Stimulated activated naive CD4-positive, alpha-beta T cell (primary cell): ENCODE results near the gene TBC1D8.
A peak's percentile ranks its signal among the peaks of the same experiment; 100 is the strongest.

Experiments used
- DNase-seq, 6 experiments: peaks; one replicate each; lab custom pipeline; 2025; lab: John Stamatoyannopoulos, UW

Gene TBC1D8

DNA sequence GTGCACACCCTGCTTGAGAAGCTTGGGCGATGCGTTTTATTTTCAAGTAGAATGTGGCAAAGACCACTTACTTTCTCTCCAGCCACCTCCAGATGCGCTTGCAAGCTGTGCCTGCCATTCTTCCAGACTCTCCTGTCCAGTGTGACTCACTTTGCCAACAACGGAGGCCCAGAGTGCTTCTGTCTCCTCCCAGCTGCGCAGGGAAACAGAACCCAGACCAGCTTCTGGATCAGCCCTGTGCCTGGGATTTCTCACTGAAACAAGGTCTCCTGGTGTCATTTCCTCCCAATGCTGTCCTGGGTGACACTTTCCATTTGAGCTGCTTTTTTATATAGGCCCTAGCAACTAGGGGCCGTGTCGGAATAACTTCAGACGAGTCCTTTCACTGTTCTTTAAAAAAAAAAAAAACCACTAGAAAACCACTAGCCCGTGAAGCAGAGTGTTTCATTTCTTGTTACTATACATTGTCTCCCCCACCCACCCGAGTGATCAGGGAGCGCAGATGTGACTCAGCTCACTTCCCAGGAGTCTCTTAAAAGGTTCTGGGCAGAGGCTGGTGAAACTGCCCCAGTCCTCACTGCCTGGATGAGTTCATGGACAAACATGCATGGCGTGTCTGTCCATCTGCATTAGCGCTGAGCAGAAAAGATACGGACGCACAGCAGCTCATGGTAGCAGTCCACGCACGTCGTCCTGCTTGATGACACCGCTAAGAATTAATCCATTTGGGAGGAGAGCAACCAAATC, 174.4 kb downstream of the TBC1D8 start:
- DNase-seq, result no peak

DNA sequence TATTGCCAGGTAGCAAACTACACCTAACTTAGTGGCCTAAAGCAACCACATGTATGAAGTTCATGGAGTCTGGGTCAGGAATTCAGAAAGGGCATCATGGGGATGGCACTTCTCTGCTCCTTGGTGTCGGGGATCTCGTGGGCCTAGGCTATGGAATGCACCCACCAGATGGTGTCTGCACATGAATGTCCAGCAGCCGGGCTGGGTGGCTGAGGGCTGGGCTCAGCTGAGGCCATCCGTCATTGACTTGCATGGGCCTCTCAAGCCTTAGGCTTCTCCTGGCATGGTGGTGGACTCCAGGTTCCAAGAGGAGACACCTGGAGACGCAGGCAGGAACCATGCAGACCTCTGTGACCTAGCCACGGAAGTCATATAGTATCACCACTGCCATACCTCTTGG, 175.1 kb downstream of the TBC1D8 start:
- DNase-seq, result no peak

GRCh38 chr2:100975521-100975785, 175.7 kb downstream of the TBC1D8 start:
- no peak for DNase-seq

DNA sequence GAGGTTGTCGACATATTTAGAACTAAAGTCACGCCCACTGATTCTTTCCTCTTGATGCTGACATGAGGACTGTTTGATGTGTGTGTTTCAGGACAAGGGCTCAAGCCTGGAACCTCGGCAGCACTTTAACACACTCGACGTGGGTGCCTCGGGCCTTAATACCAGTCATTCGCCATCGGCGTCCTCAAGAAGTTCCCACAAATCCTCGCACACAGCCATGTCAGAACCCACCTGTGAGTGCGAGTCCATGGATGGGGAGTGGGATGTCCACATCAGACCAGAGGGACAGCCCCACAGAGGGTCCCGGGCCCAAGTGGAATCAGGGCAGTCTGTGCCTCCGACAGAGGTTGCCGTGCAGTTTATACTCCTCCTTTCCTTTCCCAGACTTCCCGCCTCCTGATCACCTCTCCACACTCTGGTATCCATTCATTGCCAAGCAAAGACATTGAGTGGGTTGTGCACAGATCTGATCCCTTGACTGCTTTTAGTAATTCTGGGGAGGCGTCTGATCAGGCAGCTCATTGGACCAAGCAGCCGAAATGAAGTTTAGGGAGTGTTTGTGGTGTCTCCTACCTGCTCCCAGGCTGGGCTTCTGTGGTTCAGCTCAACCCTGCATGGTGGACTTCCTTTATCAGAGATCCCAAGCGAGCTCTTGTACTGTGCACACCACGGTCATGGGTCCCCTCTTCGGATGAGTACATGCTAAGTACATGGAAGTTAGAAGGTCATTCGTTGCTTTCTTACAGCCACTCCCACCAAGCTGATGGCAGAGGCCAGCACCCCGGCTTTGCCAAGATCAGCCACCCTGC, 176.3 kb downstream of the TBC1D8 start:
- no peak for DNase-seq

DNA sequence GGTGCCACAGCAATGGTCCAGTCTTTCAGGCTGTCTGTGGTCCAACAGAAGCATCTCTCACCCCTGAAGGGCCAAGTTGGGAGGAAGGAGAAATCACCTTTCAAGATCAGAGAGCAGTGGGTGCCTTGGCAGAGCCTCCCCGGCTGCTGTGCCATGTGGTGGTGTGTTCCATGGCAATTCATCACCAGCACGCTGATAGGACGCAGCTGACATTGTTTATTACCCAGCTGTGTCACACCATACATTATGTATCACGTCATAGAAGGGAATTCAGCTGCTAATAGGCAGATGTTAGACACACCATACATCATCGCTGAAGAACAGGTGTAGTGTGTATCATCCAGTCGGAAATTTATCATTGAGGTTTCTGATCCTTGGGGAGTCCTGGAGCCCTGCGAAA, 178.7 kb downstream of the TBC1D8 start:
- DNase-seq, result no peak

DNA sequence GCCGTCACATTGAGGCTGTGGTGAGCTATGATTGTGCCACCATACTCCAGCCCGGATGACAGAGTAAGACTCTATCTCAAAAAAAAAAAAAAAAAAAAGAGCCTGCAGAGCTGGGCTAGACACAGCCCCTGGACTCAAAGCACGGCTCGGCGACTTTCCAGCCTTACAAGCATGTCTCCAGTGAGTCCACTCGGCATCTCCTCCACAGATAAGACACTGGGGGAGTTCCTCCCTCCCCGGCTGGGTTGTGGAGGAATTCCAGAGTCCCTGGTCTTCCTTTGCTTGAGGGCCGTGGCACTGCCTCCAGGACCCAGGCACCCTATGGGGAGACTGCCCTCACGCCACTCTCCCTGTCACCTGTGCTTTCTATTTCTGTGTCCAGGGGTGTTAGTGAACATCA, 180.0 kb downstream of the TBC1D8 start:
- no peak for DNase-seq

DNA sequence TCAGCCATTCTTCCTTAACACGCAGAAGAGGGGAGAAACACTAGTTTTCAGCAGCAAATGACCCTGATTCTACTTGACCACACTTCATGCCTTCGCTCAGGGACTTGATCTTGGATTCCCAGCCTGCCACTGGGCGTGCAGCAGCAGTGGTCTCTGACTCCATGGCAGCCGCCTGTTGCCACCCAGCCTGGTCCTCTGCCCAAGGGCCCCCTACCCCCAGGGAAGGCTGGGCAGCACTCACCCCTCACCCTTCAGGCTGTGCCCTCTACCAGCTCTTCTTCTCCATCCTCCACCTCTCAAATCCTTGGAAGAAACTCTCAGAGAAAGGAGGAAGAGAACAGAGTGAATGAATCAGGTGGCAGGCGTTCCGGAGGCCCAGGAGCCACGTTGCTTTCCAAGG, 181.2 kb downstream of the TBC1D8 start:
- DNase-seq, result no peak

GRCh38 chr2:100968146-100969145, 182.7 kb downstream of the TBC1D8 start:
- no peak for DNase-seq

DNA sequence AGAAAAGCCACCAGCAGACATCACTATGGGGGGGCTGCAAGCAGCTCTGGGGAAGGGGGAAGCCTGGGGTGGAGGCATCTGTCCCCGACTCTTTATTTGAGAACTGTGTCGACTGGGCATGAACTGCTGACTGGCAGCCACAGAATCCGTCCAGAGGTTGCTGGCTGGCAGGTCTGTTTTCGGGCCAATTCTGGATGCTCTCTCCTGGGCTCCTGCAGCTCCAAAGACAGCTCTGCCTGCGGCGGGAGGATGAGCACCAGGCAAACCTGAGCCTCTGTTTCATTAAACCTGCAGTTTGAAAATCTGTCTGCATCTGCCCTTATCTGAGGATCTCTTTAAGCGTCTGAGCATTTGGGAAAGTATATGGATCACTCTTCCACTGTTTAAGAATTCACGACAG, 183.5 kb downstream of the TBC1D8 start:
- no peak for DNase-seq

DNA sequence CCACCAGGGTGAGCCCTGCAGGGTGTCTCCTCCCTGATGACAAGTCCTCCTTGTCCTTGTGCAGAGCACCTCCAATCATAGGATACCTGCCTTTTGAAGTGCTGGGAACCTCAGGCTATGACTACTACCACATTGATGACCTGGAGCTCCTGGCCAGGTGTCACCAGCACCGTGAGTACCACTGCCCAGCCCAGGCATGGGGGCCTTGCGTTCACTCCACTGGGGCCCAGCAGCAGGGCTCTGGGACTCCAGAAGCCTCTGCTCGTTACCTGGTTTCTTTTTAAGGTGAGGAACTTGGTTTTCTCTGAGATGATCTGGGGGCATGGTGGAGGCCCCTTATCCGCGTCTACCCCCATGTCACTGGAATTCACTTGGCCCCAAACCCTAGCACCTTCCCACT, 185.6 kb downstream of the TBC1D8 start:
- no peak for DNase-seq

GRCh38 chr2:100964681-100965169, 186.5 kb downstream of the TBC1D8 start:
- no peak for DNase-seq

DNA sequence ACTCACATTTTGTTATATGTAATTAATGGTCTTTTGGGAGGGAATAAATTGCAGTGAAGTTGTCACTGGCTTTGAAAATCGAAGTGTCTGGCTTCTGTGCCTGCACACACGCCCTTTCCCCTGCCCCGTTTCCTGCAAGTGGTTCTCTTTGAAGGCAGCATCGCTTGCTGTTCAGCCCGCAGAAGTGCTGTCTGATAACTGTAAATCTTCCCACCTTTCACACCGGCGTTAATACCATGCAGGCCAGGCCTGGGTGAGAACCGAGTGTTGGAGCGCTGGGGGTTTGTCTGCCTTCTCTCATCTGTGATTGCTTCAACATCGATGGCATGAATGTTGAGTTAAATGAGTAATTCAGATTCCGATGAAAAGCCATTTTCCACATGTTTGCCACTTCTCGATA, 187.0 kb downstream of the TBC1D8 start:
- peak in 3 of 6 experiments; percentile 33 to 45 (median 34) for DNase-seq

DNA sequence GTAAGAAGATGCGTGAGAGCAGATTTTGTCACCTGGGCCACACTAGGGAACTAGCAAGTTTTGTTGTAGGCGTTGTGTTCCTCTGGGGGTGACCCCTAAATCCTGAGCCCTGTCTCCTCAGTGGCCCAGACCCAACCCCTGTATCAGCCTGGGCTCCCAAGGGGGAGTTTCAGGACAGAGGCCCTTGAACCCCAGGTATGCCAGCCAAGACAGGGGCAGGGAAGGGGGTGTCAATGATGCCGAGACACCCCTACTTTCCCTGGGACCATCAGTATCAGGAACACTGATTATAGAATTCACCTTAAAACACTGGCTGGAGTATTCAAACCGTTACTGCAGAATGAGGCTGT, 188.2 kb downstream of the TBC1D8 start:
- no peak for DNase-seq

DNA sequence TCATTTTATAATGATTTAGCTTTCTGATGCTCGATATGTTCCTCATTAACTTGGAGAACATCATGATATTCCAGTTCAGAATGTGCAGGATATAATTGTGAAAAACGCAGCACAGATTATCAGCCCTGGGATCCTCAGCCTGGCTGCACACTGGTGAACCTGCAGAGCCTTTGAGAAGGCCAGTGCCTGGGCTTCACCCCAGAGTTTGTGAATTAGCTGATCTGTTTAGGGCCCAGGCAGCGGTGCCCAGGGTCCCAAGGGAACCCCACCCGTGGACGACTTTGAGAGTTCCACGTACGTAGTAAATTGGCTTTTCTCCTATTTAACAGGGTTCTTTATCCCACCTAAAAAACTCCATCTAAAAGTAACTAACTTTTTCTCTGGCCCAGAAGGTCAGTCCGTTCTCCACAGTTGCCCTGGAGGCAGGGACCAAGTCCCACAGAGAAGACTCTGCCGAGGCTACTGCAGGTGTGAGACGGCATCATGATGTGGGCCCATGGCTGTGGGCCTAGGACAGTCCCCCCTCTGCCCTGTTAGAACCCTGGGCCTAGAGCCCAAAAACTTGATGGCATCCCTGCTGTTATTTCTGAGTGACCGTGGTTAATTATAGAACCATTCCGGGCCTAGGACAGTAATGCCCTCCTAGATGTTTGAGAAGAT, 188.7 kb downstream of the TBC1D8 start:
- no peak for DNase-seq

GRCh38 chr2:100960688-100961087, 190.5 kb downstream of the TBC1D8 start:
- DNase-seq, result no peak

DNA sequence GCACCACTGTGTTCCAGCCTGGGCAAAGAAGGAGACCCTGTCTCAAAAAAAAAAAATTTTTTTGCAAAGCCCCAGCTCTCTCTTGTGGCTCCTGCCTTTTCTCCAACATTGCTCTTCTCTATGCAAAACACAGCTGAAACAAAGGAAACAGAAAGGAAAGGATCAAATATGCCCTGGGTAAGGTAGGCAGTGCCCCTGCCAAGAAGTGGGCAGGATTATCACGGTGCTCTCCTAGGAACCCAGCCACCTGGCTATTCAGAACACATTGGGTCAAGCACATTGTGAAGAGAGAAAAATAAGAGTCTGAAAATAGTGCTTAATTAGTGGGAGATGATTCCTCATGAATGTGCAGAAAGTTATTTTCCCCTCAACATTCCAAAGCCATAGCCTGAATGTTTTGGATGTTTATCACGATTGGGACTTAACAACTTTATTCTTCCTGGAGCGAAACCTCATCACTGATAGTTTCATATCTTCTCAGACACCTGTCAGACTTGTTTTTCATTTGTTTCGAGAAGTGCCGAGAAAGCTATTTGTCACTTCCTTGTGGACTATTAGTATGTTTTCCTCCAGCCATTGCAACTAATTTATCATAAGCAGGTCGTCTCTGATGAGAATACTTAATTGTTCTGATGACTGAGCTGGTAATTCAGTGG, 191.8 kb downstream of the TBC1D8 start:
- no peak for DNase-seq

- no peak for DNase-seq
Observed at GRCh38 chr2:100957996-100958653, 193.1 kb downstream of the TBC1D8 start.
